HG03280 (cell line): Measurements from ENCODE around the gene ZNF44.
"Not testable (repeated sequence)": the region's sequence is repeated elsewhere in the genome, so short reads cannot be mapped to it uniquely, and the experiment has no call there.

Source experiments
- ATAC-seq: cut with Tn5 transposase; IDR thresholded peaks from one replicate; pipeline ENCODE4 v1.9.1; 2021; ENCODE audit warnings: mild to moderate bottlenecking, moderate library complexity; ENCODE audit not compliant: unreplicated experiment

ZNF44 gene

GRCh38 chr19:12294249-12295158 lies at the start of gene ZNF44:
ZNF44 (minus strand) TSS chr19:12294883; CDS start chr19:12294694, 189 bp downstream.
- peak; percentile 90 for ATAC-seq

- ATAC-seq = peak; percentile 93
Measured at GRCh38 chr19:12333162-12334159, 38.8 kb upstream of the ZNF44 start, which contains the start of gene ZNF563. ZNF563 (minus strand) TSS chr19:12333633; CDS start chr19:12333482, 151 bp downstream.

- ATAC-seq = peak; percentile 30
Measured at GRCh38 chr19:12331211-12331941, 36.7 kb upstream of the ZNF44 start.

GRCh38 chr19:12330340-12330739 lies 35.7 kb upstream of the ZNF44 start:
- ATAC-seq = no peak

GRCh38 chr19:12325690-12326089 lies 31.0 kb upstream of the ZNF44 start:
- ATAC-seq = no peak

GRCh38 chr19:12318782-12319413 lies 24.2 kb upstream of the ZNF44 start:
- no peak for ATAC-seq

- ATAC-seq = no peak
Measured at GRCh38 chr19:12314553-12314952, 19.9 kb upstream of the ZNF44 start.

GRCh38 chr19:12308891-12309290 lies 14.2 kb upstream of the ZNF44 start:
- not testable (repeated sequence) for ATAC-seq

GRCh38 chr19:12295191-12295590 lies 508 bp upstream of the ZNF44 start:
- ATAC-seq = no peak

GRCh38 chr19:12293777-12294248 lies 870 bp downstream of the ZNF44 start:
- ATAC-seq = peak; percentile 43

GRCh38 chr19:12289790-12290065 lies 5.0 kb downstream of the ZNF44 start:
- ATAC-seq = no peak

GRCh38 chr19:12287958-12288500 lies 6.7 kb downstream of the ZNF44 start:
- no peak for ATAC-seq

GRCh38 chr19:12284631-12285030 lies 10.1 kb downstream of the ZNF44 start:
- ATAC-seq = no peak

- ATAC-seq = no peak
Measured at GRCh38 chr19:12284226-12284625, 10.5 kb downstream of the ZNF44 start.

- no peak for ATAC-seq
Measured at GRCh38 chr19:12278713-12279112, 16.0 kb downstream of the ZNF44 start.

GRCh38 chr19:12272980-12273901 lies 21.4 kb downstream of the ZNF44 start:
- ATAC-seq = no peak

GRCh38 chr19:12272386-12272785 lies 22.3 kb downstream of the ZNF44 start:
- ATAC-seq = no peak

- no peak for ATAC-seq
Measured at GRCh38 chr19:12270854-12271253, 23.8 kb downstream of the ZNF44 start.
